ENCODE measurements around the gene EN2. TPM values are rescaled to one million over a fixed set of nuclear protein-coding genes. Genes with fewer than 3 reads are reported as not detected.

The EN2 gene
- total and polyA plus RNA-seq, 12 donors, result 0.07 to 0.42 (median 0.13) TPM; not detected in 3

DNA sequence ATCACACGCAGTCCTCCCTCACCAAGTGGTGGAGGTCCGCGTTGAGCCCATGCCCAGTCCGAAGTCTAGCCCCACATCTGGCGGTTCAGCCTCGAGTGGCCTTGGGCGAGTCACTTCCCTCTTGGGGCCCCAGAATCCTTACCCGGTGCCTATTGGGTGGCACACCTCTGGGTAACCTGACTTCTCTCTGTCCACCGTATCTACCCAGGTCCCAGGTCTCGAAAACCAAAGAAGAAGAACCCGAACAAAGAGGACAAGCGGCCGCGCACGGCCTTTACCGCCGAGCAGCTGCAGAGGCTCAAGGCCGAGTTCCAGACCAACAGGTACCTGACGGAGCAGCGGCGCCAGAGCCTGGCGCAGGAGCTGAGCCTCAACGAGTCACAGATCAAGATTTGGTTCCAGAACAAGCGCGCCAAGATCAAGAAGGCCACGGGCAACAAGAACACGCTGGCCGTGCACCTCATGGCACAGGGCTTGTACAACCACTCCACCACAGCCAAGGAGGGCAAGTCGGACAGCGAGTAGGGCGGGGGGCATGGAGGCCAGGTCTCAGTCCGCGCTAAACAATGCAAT, 4.3 kb downstream of the EN2 start:
- Histone ChIP-seq H3K4me1 (replicated peaks in 1 of 2) (peaks cover 10 to 15% of the 10 kb centered on the region in 2 donors), H3K4me3 (no peak overlapping the region), H3K27me3 (peaks cover 94% of the 10 kb centered on the region), H3K9me3 (replicated peaks in 1 of 3) (no peaks in the 10 kb centered on the region), H3K36me3 (replicated peaks in 1 of 2) (no peaks in the 10 kb centered on the region), H3K27ac (no peak overlapping the region)
- DNase-seq, result no peak
- no peak for TF ChIP-seq POLR2A (IDR thresholded peaks at IDR 0.05)
- TF ChIP-seq, protein P1, sequence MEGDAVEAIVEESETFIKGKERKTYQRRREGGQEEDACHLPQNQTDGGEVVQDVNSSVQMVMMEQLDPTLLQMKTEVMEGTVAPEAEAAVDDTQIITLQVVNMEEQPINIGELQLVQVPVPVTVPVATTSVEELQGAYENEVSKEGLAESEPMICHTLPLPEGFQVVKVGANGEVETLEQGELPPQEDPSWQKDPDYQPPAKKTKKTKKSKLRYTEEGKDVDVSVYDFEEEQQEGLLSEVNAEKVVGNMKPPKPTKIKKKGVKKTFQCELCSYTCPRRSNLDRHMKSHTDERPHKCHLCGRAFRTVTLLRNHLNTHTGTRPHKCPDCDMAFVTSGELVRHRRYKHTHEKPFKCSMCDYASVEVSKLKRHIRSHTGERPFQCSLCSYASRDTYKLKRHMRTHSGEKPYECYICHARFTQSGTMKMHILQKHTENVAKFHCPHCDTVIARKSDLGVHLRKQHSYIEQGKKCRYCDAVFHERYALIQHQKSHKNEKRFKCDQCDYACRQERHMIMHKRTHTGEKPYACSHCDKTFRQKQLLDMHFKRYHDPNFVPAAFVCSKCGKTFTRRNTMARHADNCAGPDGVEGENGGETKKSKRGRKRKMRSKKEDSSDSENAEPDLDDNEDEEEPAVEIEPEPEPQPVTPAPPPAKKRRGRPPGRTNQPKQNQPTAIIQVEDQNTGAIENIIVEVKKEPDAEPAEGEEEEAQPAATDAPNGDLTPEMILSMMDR (IDR thresholded peaks at IDR 0.05), result no peak
- WGBS, 4 donors, result 15 to 33% (median 19%) methylated on average over 27 to 33 of the region's 33 CpGs
- intact Hi-C loops (cut with DNase I), result no loop called here

GRCh38 chr7:155463114-155463811, 5.3 kb downstream of the EN2 start:
- no peaks in the 10 kb centered on the region for H3K36me3 ChIP-seq (replicated peaks in 1 of 2)
- no peaks in the 10 kb centered on the region for H3K9me3 ChIP-seq (replicated peaks in 1 of 3)
- no peak overlapping the region for H3K4me3 ChIP-seq
- TF ChIP-seq, protein P1 (IDR thresholded peaks at IDR 0.05), result no peak
- TF ChIP-seq POLR2A (IDR thresholded peaks at IDR 0.05), result no peak
- H3K27me3 ChIP-seq, result peaks cover 100% of the 10 kb centered on the region
- WGBS, 4 donors, result 32 to 40% (median 34%) methylated on average over 13 to 15 of the region's 15 CpGs
- peaks cover 11 to 17% of the 10 kb centered on the region in 2 donors for H3K4me1 ChIP-seq (replicated peaks in 1 of 2)
- H3K27ac ChIP-seq, result no peak overlapping the region
- intact Hi-C loops (cut with DNase I), result no loop called here
- DNase-seq, result no peak

- TF ChIP-seq, protein P1 (IDR thresholded peaks at IDR 0.05), result no peak
- TF ChIP-seq POLR2A (IDR thresholded peaks at IDR 0.05), result no peak
- no peak for DNase-seq
- no peak overlapping the region for H3K4me3 ChIP-seq
- peaks cover 99% of the 10 kb centered on the region for H3K27me3 ChIP-seq
- 27 to 39% (median 30%) methylated on average over 6 of the region's 6 CpGs for WGBS, 4 donors
- intact Hi-C loops (cut with DNase I), result no loop called here
- no peaks in the 10 kb centered on the region for H3K36me3 ChIP-seq (replicated peaks in 1 of 2)
- H3K9me3 ChIP-seq (replicated peaks in 1 of 3), result no peaks in the 10 kb centered on the region
- no peak overlapping the region for H3K27ac ChIP-seq
- peaks cover 8 to 12% of the 10 kb centered on the region in 2 donors for H3K4me1 ChIP-seq (replicated peaks in 1 of 2)
These were observed 6.3 kb downstream of the EN2 start for GRCh38 chr7:155464183-155464582.

GRCh38 chr7:155464948-155465739, 7.2 kb downstream of the EN2 start:
- peaks cover 99% of the 10 kb centered on the region for H3K27me3 ChIP-seq
- TF ChIP-seq POLR2A (IDR thresholded peaks at IDR 0.05), result no peak
- TF ChIP-seq, protein P1 (IDR thresholded peaks at IDR 0.05), result no peak
- intact Hi-C loops (cut with DNase I), result no loop called here

More at GRCh38 chr7:155464948-155465739, 7.2 kb downstream of the EN2 start:
- 12 to 13% (median 13%) methylated on average over 27 to 33 of the region's 33 CpGs for WGBS, 4 donors
- H3K4me3 ChIP-seq, result no peak overlapping the region
- H3K4me1 ChIP-seq (replicated peaks in 1 of 2), result peaks cover 8 to 12% of the 10 kb centered on the region in 2 donors
- H3K27ac ChIP-seq, result no peak overlapping the region
- no peaks in the 10 kb centered on the region for H3K36me3 ChIP-seq (replicated peaks in 1 of 2)
- DNase-seq, result no peak
- no peaks in the 10 kb centered on the region for H3K9me3 ChIP-seq (replicated peaks in 1 of 3)

Measured in adrenal gland (tissue), 12 donors.